SK-N-SH (cell line): ENCODE data around the gene GPR22. TPM values are rescaled to one million over a fixed set of nuclear protein-coding genes. Genes with fewer than 3 reads are reported as not detected.

Experiments used
- CTCF ChIA-PET: fragments of 300-600, 350-600 bp; formaldehyde crosslinking; extraction: SDS; loops from one replicate; lab custom pipeline; 2021; lab: Yijun Ruan, JAX
- POLR2A ChIA-PET: fragments of 350-600 bp; sonication (Branson Sonifier 250); formaldehyde crosslinking; extraction: SDS; loops from one replicate; lab custom pipeline; 2020; ENCODE audit warnings: antibody characterized with exemption, inconsistent platforms; lab: Yijun Ruan, JAX
- DNase-seq: peaks from one replicate; pipeline ENCODE4 v3.0.0; 2012
- H2AFZ ChIP-seq: fragments of 200-600 bp; sonication (generic); 2 replicates; pipeline ENCODE4 v1.8.1; 2016; ENCODE audit warnings: antibody characterized with exemption, mild to moderate bottlenecking, low read depth
- H3F3A ChIP-seq: fragments of 200-600 bp; sonication (generic); replicated peaks from 2 replicates; pipeline ENCODE3; 2016; ENCODE audit warnings: antibody characterized with exemption, mild to moderate bottlenecking; ENCODE audit not compliant: insufficient read depth
- H3K27ac ChIP-seq, 2 experiments: fragments of 200-500 bp in 1 of 2; fragments of 200-600 bp in 1 of 2; sonication (Bioruptor generic) in 1 of 2; sonication (generic), shearing (Covaris generic) in 1 of 2; 2 replicates each; pipeline versions ENCODE4 v1.5.1 to v1.6.1; 2014 to 2016; ENCODE audit warnings: low read depth in 2 of 2, inconsistent platforms in 1 of 2, low read length in 1 of 2, mild to moderate bottlenecking in 1 of 2, mixed read lengths in 1 of 2
- H3K27me3 ChIP-seq: fragments of 200-600 bp; sonication (generic), shearing (Covaris generic); 2 replicates; pipeline ENCODE4 v1.6.1; 2016; ENCODE audit warnings: mixed run types; ENCODE audit not compliant: insufficient read depth
- H3K36me3 ChIP-seq, 2 experiments: fragments of 200-500 bp in 1 of 2; fragments of 200-600 bp in 1 of 2; sonication (Bioruptor generic) in 1 of 2; sonication (generic) in 1 of 2; replicated peaks in 1 of 2; 2 replicates each; pipeline versions ENCODE3 to v1.5.1; 2014 to 2016; ENCODE audit warnings: low read length in 1 of 2, mild to moderate bottlenecking in 1 of 2; ENCODE audit not compliant: insufficient read depth in 2 of 2, control insufficient read depth in 1 of 2
- H3K4me1 ChIP-seq, 2 experiments: fragments of 200-500 bp in 1 of 2; fragments of 200-600 bp in 1 of 2; sonication (Bioruptor generic) in 1 of 2; sonication (generic), shearing (Covaris generic) in 1 of 2; 2 replicates each; pipeline versions ENCODE4 v1.5.1 to v1.6.1; 2014 to 2016; ENCODE audit warnings: low read depth in 1 of 2, low read length in 1 of 2, mixed run types in 1 of 2; ENCODE audit not compliant: insufficient read depth in 2 of 2, control insufficient read depth in 1 of 2
- H3K4me2 ChIP-seq: fragments of 200-600 bp; sonication (generic), shearing (Covaris generic); 2 replicates; pipeline ENCODE4 v1.6.1; 2017; ENCODE audit warnings: mixed run types
- H3K4me3 ChIP-seq, 2 experiments: fragments of 200-500 bp in 1 of 2; fragments of 200-600 bp in 1 of 2; sonication (Bioruptor generic) in 1 of 2; sonication (generic), shearing (Covaris generic) in 1 of 2; 2 replicates each; pipeline versions ENCODE4 v1.5.1 to v1.8.1; 2014 to 2016; ENCODE audit warnings: low read depth in 2 of 2, inconsistent platforms in 1 of 2, low read length in 1 of 2, mild to moderate bottlenecking in 1 of 2, mixed read lengths in 1 of 2, moderate library complexity in 1 of 2
- H3K79me2 ChIP-seq: fragments of 200-600 bp; sonication (generic); 2 replicates; pipeline ENCODE4 v1.8.1; 2017; ENCODE audit warnings: mild to moderate bottlenecking; ENCODE audit not compliant: insufficient read depth
- H3K9ac ChIP-seq: fragments of 200-600 bp; sonication (generic); 2 replicates; pipeline ENCODE4 v1.6.1; 2017; ENCODE audit warnings: mixed run types
- H3K9me2 ChIP-seq: fragments of 200-600 bp; sonication (generic); 2 replicates; pipeline ENCODE4 v1.6.1; 2017; ENCODE audit warnings: mixed run types
- H3K9me3 ChIP-seq: fragments of 200-600 bp; sonication (generic); 2 replicates; pipeline ENCODE4 v1.6.1; 2017; ENCODE audit warnings: mixed run types, mild to moderate bottlenecking, moderate library complexity
- H4K20me1 ChIP-seq: fragments of 200-600 bp; sonication (generic); 2 replicates; pipeline ENCODE4 v1.6.1; 2017; ENCODE audit warnings: mild to moderate bottlenecking, mixed run types; ENCODE audit not compliant: insufficient read depth
- CHD2 ChIP-seq: fragments of 150-350 bp; IDR thresholded peaks from 2 replicates; pipeline ENCODE4 v1.6.1; 2018; ENCODE audit warnings: low read length; ENCODE audit not compliant: partially characterized antibody
- CTCF ChIP-seq: fragments of 200-600 bp; sonication (generic); IDR thresholded peaks from 2 replicates; pipeline ENCODE4 v1.6.1; 2017; ENCODE audit warnings: antibody characterized with exemption, mild to moderate bottlenecking, moderate library complexity
- ELF1 ChIP-seq: IDR thresholded peaks from 2 replicates; pipeline ENCODE4 v1.4.0; 2012
- EP300 ChIP-seq, 2 experiments: IDR thresholded peaks; 2 replicates each; pipeline versions ENCODE4 v1.4.0 to v1.6.1; 2012; ENCODE audit warnings: borderline replicate concordance in 1 of 2, low read depth in 1 of 2, low read length in 1 of 2
- EZH2phosphoT487 ChIP-seq: fragments of 200-600 bp; sonication (generic); IDR thresholded peaks from 2 replicates; pipeline ENCODE4 v1.6.1; 2017; ENCODE audit warnings: low read depth, mixed run types, mild to moderate bottlenecking, antibody characterized with exemption, moderate library complexity, borderline replicate concordance
- FOXJ3 ChIP-seq: sonication (generic); formaldehyde crosslinking; IDR thresholded peaks from 2 replicates; pipeline ENCODE4 v1.5.1; 2020; ENCODE audit warnings: mild to moderate bottlenecking, missing genetic modification reagents
- FOXM1 ChIP-seq: IDR thresholded peaks from 2 replicates; pipeline ENCODE4 v1.4.0; 2012; ENCODE audit warnings: low read depth, mild to moderate bottlenecking
- GATA2 ChIP-seq: sonication (generic); formaldehyde crosslinking; IDR thresholded peaks from 2 replicates; pipeline ENCODE4 v1.5.0; 2020; ENCODE audit warnings: mild to moderate bottlenecking, missing genetic modification reagents
- JUND ChIP-seq: IDR thresholded peaks from 2 replicates; pipeline ENCODE4 v1.4.0; 2012
- MAX ChIP-seq: IDR thresholded peaks from 2 replicates; pipeline ENCODE4 v1.4.0; 2012; ENCODE audit warnings: low read depth
- MXI1 ChIP-seq: IDR thresholded peaks from 2 replicates; pipeline ENCODE4 v1.6.1; 2012; ENCODE audit warnings: mild to moderate bottlenecking, low read depth, low read length, improper control_type of control experiment
- NFIC ChIP-seq: IDR thresholded peaks from 2 replicates; pipeline ENCODE4 v1.4.0; 2012; ENCODE audit warnings: borderline replicate concordance
- NRF1 ChIP-seq: IDR thresholded peaks from 2 replicates; pipeline ENCODE4 v1.6.1; 2012; ENCODE audit warnings: low read depth, mild to moderate bottlenecking, low read length
- RCOR1 ChIP-seq: fragments of 150-350 bp; IDR thresholded peaks from 2 replicates; pipeline ENCODE4 v1.6.1; 2017; ENCODE audit warnings: antibody characterized with exemption, low read length
- YY1 ChIP-seq: IDR thresholded peaks from 2 replicates; pipeline ENCODE4 v1.4.0; 2012; ENCODE audit warnings: low read depth, mild to moderate bottlenecking
- WGBS: methylation state at CpG from one replicate; pipeline ENCODE4 v1.1.6; 2017; ENCODE audit warnings: low lambda C conversion rate; 5-methylcytosine and 5-hydroxymethylcytosine counted together
- polyA plus RNA-seq, 3 experiments: library from polyadenylated mRNA; depleted of rRNA; stranded (reverse); fragments of >200 nt; gene quantifications; 2 replicates each; pipeline ENCODE4 v1.2.3, GENCODE V29; 2012
- TF ChIP-seq, protein P1 (sequence below): IDR thresholded peaks from 2 replicates; pipeline ENCODE4 v1.4.0; 2012; ENCODE audit warnings: low read depth, borderline replicate concordance
- TF ChIP-seq, protein P2 (sequence below): IDR thresholded peaks from 2 replicates; pipeline ENCODE4 v1.6.1; 2012; ENCODE audit warnings: mild to moderate bottlenecking, low read depth, low read length, moderate library complexity

The GPR22 gene
- polyA plus RNA-seq, 1 of the 3 experiments (the other 2 are of a cell fraction) = 0.03 TPM

- no peaks in the 10 kb centered on the region for H3K9me2 ChIP-seq
- H3K27ac ChIP-seq = no peak overlapping the region
- no peak for DNase-seq
- ChIA-PET CTCF (interaction anchor here (1.1 kb wide), 1 partner anchor 26 kb away, joined by 3 read pairs; no protein-coding TSS in a partner anchor), POLR2A (no interaction called here)
- H3K79me2 ChIP-seq = peaks cover 51% of the 10 kb centered on the region
- TF ChIP-seq, protein P1, sequence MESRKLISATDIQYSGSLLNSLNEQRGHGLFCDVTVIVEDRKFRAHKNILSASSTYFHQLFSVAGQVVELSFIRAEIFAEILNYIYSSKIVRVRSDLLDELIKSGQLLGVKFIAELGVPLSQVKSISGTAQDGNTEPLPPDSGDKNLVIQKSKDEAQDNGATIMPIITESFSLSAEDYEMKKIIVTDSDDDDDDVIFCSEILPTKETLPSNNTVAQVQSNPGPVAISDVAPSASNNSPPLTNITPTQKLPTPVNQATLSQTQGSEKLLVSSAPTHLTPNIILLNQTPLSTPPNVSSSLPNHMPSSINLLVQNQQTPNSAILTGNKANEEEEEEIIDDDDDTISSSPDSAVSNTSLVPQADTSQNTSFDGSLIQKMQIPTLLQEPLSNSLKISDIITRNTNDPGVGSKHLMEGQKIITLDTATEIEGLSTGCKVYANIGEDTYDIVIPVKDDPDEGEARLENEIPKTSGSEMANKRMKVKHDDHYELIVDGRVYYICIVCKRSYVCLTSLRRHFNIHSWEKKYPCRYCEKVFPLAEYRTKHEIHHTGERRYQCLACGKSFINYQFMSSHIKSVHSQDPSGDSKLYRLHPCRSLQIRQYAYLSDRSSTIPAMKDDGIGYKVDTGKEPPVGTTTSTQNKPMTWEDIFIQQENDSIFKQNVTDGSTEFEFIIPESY = no peak
- TF ChIP-seq YY1 (no peak), ELF1 (no peak), NRF1 (no peak), RCOR1 (no peak), NFIC (no peak), CHD2 (no peak), FOXJ3 (no peak), CTCF (no peak), EZH2phosphoT487 (no peak), EP300 (IDR thresholded peaks at IDR 0.05; ENCODE audit: borderline replicate concordance in 1 of 2, low read depth in 1 of 2, low read length in 1 of 2) (no peak), MAX (no peak), MXI1 (no peak), GATA2 (CRISPR knock-in tag) (no peak), FOXM1 (no peak), JUND (no peak)
- TF ChIP-seq, protein P2, sequence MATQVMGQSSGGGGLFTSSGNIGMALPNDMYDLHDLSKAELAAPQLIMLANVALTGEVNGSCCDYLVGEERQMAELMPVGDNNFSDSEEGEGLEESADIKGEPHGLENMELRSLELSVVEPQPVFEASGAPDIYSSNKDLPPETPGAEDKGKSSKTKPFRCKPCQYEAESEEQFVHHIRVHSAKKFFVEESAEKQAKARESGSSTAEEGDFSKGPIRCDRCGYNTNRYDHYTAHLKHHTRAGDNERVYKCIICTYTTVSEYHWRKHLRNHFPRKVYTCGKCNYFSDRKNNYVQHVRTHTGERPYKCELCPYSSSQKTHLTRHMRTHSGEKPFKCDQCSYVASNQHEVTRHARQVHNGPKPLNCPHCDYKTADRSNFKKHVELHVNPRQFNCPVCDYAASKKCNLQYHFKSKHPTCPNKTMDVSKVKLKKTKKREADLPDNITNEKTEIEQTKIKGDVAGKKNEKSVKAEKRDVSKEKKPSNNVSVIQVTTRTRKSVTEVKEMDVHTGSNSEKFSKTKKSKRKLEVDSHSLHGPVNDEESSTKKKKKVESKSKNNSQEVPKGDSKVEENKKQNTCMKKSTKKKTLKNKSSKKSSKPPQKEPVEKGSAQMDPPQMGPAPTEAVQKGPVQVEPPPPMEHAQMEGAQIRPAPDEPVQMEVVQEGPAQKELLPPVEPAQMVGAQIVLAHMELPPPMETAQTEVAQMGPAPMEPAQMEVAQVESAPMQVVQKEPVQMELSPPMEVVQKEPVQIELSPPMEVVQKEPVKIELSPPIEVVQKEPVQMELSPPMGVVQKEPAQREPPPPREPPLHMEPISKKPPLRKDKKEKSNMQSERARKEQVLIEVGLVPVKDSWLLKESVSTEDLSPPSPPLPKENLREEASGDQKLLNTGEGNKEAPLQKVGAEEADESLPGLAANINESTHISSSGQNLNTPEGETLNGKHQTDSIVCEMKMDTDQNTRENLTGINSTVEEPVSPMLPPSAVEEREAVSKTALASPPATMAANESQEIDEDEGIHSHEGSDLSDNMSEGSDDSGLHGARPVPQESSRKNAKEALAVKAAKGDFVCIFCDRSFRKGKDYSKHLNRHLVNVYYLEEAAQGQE = no peak
- no peaks in the 10 kb centered on the region for H4K20me1 ChIP-seq
- no peaks in the 10 kb centered on the region for H3K36me3 ChIP-seq
- H2AFZ ChIP-seq = no peak overlapping the region
- no peak overlapping the region for H3K4me2 ChIP-seq
- peaks cover 0 to 6% of the 10 kb centered on the region in 2 experiments; a peak in 1 of 4 replicates for H3K4me1 ChIP-seq
- H3F3A ChIP-seq = no peaks in the 10 kb centered on the region
- no peaks in the 10 kb centered on the region for H3K27me3 ChIP-seq
- no peaks in the 10 kb centered on the region for H3K9me3 ChIP-seq
- H3K9ac ChIP-seq = no peak overlapping the region
- WGBS = 94% methylated on average over 6 of the region's 6 CpGs
- no peak overlapping the region for H3K4me3 ChIP-seq
These were observed 25.0 kb downstream of the GPR22 start for GRCh38 chr7:107494884-107495283.
